Activated naive CD4-positive, alpha-beta T cell treated with anti-CD3 and anti-CD28 coated beads, Interleukin-2, amount 50 U/mL, for 72 hours (primary cell): ENCODE data around the gene OSER1. TPM values are rescaled to one million over a fixed set of nuclear protein-coding genes. Genes with fewer than 3 reads are reported as not detected.
A peak's percentile ranks its signal among the peaks of the same experiment; 100 is the strongest.
"Not testable (repeated sequence)": the region's sequence is repeated elsewhere in the genome, so short reads cannot be mapped to it uniquely, and the experiment has no call there.

Source experiments
- ATAC-seq, 2 donors: fragments of 150-1000 bp; cut with Tn5 transposase; 2 replicates each; pipeline ENCODE4 v1.10.0; 2021; ENCODE audit warnings: mild to moderate bottlenecking in 2 of 2, moderate library complexity in 2 of 2
- DNase-seq, 2 donors: peaks; one replicate each; pipeline ENCODE4 v3.0.0; 2021 to 2022; ENCODE audit warnings: low spot score in 2 of 2
- H3K27ac Mint-ChIP-seq, 2 donors: one replicate each; pipeline ENCODE4 v1.8.0; 2022; ENCODE audit warnings: mild to moderate bottlenecking in 2 of 2, mixed read lengths in 2 of 2
- H3K36me3 Mint-ChIP-seq, 2 donors: one replicate each; pipeline ENCODE4 v1.8.0; 2022; ENCODE audit warnings: mixed read lengths in 2 of 2
- H3K9me3 Mint-ChIP-seq, 2 donors: one replicate each; pipeline ENCODE4 v1.8.0; 2022; ENCODE audit warnings: mixed read lengths in 2 of 2
- total RNA-seq, 2 donors: library from RNA; stranded (reverse); gene quantifications; one replicate each; pipeline ENCODE4 v1.2.3, GENCODE V29; 2022

The OSER1 gene
- total RNA-seq = 10 to 100 TPM; 32.2 to 42.8 TPM

- DNase-seq (peak; percentile 98 to 99), ATAC-seq (peak; percentile 90)
- H3K36me3 Mint-ChIP-seq = peaks cover 27 to 31% of the 10 kb centered on the region in 2 donors
- H3K9me3 Mint-ChIP-seq = no peaks in the 10 kb centered on the region
- H3K27ac Mint-ChIP-seq = peak within 1 kb of the TSS; percentile 100
Measured at GRCh38 chr20:44210406-44211176, at the start of gene OSER1. Gene OSER1, minus strand, starts transcription at chr20:44210771. Its CDS starts 3,814 bp downstream, at chr20:44206957.

- Mint-ChIP-seq H3K27ac (no peak overlapping the region), H3K9me3 (no peaks in the 10 kb centered on the region), H3K36me3 (no peaks in the 10 kb centered on the region)
- no peak for DNase-seq
- no peak for ATAC-seq
Measured at GRCh38 chr20:44258226-44258890, 47.8 kb upstream of the OSER1 start.

- H3K9me3 Mint-ChIP-seq = no peaks in the 10 kb centered on the region
- H3K27ac Mint-ChIP-seq = no peak overlapping the region
- ATAC-seq (no peak), DNase-seq (no peak)
- no peaks in the 10 kb centered on the region for H3K36me3 Mint-ChIP-seq
Measured at GRCh38 chr20:44256961-44257360, 46.4 kb upstream of the OSER1 start.

- Mint-ChIP-seq H3K27ac (no peak overlapping the region), H3K9me3 (no peaks in the 10 kb centered on the region), H3K36me3 (no peaks in the 10 kb centered on the region)
- ATAC-seq = no peak
- no peak for DNase-seq
Measured at GRCh38 chr20:44255942-44256341, 45.4 kb upstream of the OSER1 start.

GRCh38 chr20:44254073-44254472 lies 43.5 kb upstream of the OSER1 start:
- ATAC-seq (no peak), DNase-seq (no peak)
- H3K36me3 Mint-ChIP-seq = no peaks in the 10 kb centered on the region
- no peak overlapping the region for H3K27ac Mint-ChIP-seq
- no peaks in the 10 kb centered on the region for H3K9me3 Mint-ChIP-seq

GRCh38 chr20:44253528-44253927 lies 43.0 kb upstream of the OSER1 start:
- no peak for DNase-seq
- ATAC-seq = no peak
- Mint-ChIP-seq H3K36me3 (no peaks in the 10 kb centered on the region), H3K9me3 (no peaks in the 10 kb centered on the region), H3K27ac (no peak overlapping the region)

- Mint-ChIP-seq H3K27ac (no peak overlapping the region), H3K36me3 (peaks cover 0 to 4% of the 10 kb centered on the region in 2 donors), H3K9me3 (no peaks in the 10 kb centered on the region)
- ATAC-seq = no peak
- no peak for DNase-seq
Measured at GRCh38 chr20:44251284-44251683, 40.7 kb upstream of the OSER1 start.

GRCh38 chr20:44248410-44248759 lies 37.8 kb upstream of the OSER1 start:
- H3K9me3 Mint-ChIP-seq = no peaks in the 10 kb centered on the region

GRCh38 chr20:44247586-44248409 lies 37.2 kb upstream of the OSER1 start:
- ATAC-seq (peak in 1 of 2 donors; percentile 40), DNase-seq (peak in 1 of 2 donors; percentile 43)
- Mint-ChIP-seq H3K36me3 (peaks cover 0 to 9% of the 10 kb centered on the region in 2 donors), H3K27ac (no peak overlapping the region), H3K9me3 (no peaks in the 10 kb centered on the region)

More at GRCh38 chr20:44248410-44248759, 37.8 kb upstream of the OSER1 start:
- DNase-seq (no peak), ATAC-seq (no peak)
- no peak overlapping the region for H3K27ac Mint-ChIP-seq
- peaks cover 0 to 9% of the 10 kb centered on the region in 2 donors for H3K36me3 Mint-ChIP-seq

GRCh38 chr20:44247131-44247571 lies 36.6 kb upstream of the OSER1 start, which contains the start of gene GDAP1L1:
Gene GDAP1L1, plus strand, starts transcription at chr20:44247308. Its CDS starts 27 bp downstream, at chr20:44247335.
- DNase-seq (no peak), ATAC-seq (no peak)
- H3K9me3 Mint-ChIP-seq = no peaks in the 10 kb centered on the region
- no peak within 1 kb of the TSS for H3K27ac Mint-ChIP-seq
- H3K36me3 Mint-ChIP-seq = peaks cover 0 to 9% of the 10 kb centered on the region in 2 donors

- peaks cover 0 to 9% of the 10 kb centered on the region in 2 donors for H3K36me3 Mint-ChIP-seq
- ATAC-seq = no peak
- no peaks in the 10 kb centered on the region for H3K9me3 Mint-ChIP-seq
- no peak for DNase-seq
- H3K27ac Mint-ChIP-seq = no peak overlapping the region
Measured at GRCh38 chr20:44245977-44246376, 35.4 kb upstream of the OSER1 start.

- H3K27ac Mint-ChIP-seq = no peak overlapping the region
- no peak for ATAC-seq
- peaks cover 0 to 9% of the 10 kb centered on the region in 2 donors for H3K36me3 Mint-ChIP-seq
Measured at GRCh38 chr20:44241796-44242195, 31.2 kb upstream of the OSER1 start.

GRCh38 chr20:44236840-44237239 lies 26.3 kb upstream of the OSER1 start:
- H3K9me3 Mint-ChIP-seq, H3K27ac Mint-ChIP-seq, ATAC-seq, DNase-seq, H3K36me3 Mint-ChIP-seq: not testable (repeated sequence)

More at GRCh38 chr20:44241796-44242195, 31.2 kb upstream of the OSER1 start:
- no peak for DNase-seq
- no peaks in the 10 kb centered on the region for H3K9me3 Mint-ChIP-seq

- Mint-ChIP-seq H3K36me3 (no peaks in the 10 kb centered on the region), H3K27ac (no peak overlapping the region), H3K9me3 (no peaks in the 10 kb centered on the region)
- ATAC-seq (no peak), DNase-seq (no peak)
Measured at GRCh38 chr20:44235702-44236101, 25.1 kb upstream of the OSER1 start.

- ATAC-seq (no peak), DNase-seq (no peak)
- H3K36me3 Mint-ChIP-seq = no peaks in the 10 kb centered on the region
Measured at GRCh38 chr20:44234566-44235317, 24.2 kb upstream of the OSER1 start.

GRCh38 chr20:44233436-44234016 lies 23.0 kb upstream of the OSER1 start:
- Mint-ChIP-seq H3K36me3 (no peaks in the 10 kb centered on the region), H3K9me3 (no peaks in the 10 kb centered on the region), H3K27ac (no peak overlapping the region)
- DNase-seq (no peak), ATAC-seq (no peak)

More at GRCh38 chr20:44234566-44235317, 24.2 kb upstream of the OSER1 start:
- Mint-ChIP-seq H3K27ac (peak overlapping the region in 1 of 2 donors; percentile 31), H3K9me3 (no peaks in the 10 kb centered on the region)
